Heart right ventricle (tissue), 16 donors: ENCODE measurements around the gene C1QC. TPM values are rescaled to one million over a fixed set of nuclear protein-coding genes. Genes with fewer than 3 reads are reported as not detected.

Experiments
- ATAC-seq, 8 donors: fragments of 200-7000 bp; cut with Tn5 transposase; one replicate each; pipeline ENCODE4 v1.9.1; 2020; ENCODE audit warnings: mild to moderate bottlenecking in 8 of 8, moderate library complexity in 8 of 8, moderate number of reproducible peaks in 1 of 8
- DNase-seq, 2 donors: peaks; one replicate each; pipeline ENCODE4 v3.0.0-alpha.2; 2020
- H3K27ac ChIP-seq, 10 donors: fragments of 200-600 bp; sonication (generic) in 2 of 10; one replicate each; pipeline versions ENCODE4 v1.5.0 to v1.8.0; 2020 to 2022; ENCODE audit warnings: mild to moderate bottlenecking in 3 of 10
- H3K27me3 ChIP-seq, 7 donors: fragments of 200-600 bp; one replicate each; pipeline ENCODE4 v1.8.0; 2021 to 2022; ENCODE audit warnings: mild to moderate bottlenecking in 2 of 7
- H3K36me3 ChIP-seq, 9 donors: fragments of 200-600 bp; sonication (generic) in 1 of 9; one replicate each; pipeline versions ENCODE4 v1.5.0 to v1.8.0; 2020 to 2022; ENCODE audit warnings: mild to moderate bottlenecking in 2 of 9
- H3K4me1 ChIP-seq, 9 donors: fragments of 200-600 bp; sonication (generic) in 1 of 9; one replicate each; pipeline versions ENCODE4 v1.5.0 to v1.8.0; 2020 to 2022; ENCODE audit warnings: mild to moderate bottlenecking in 4 of 9
- H3K4me3 ChIP-seq, 10 donors: fragments of 200-600 bp; sonication (generic) in 2 of 10; one replicate each; pipeline versions ENCODE4 v1.5.0 to v1.8.0; 2020 to 2022; ENCODE audit warnings: mild to moderate bottlenecking in 7 of 10, moderate library complexity in 2 of 10
- H3K9me3 ChIP-seq, 11 donors: fragments of 200-600 bp in 10 of 11; sonication (generic) in 2 of 11; one replicate each; pipeline versions ENCODE4 v1.5.0 to v1.8.0; 2013 to 2022; ENCODE audit warnings: mild to moderate bottlenecking in 2 of 11, control low read depth in 1 of 11, moderate library complexity in 1 of 11
- CTCF ChIP-seq, 9 donors: fragments of 200-600 bp; sonication (generic) in 2 of 9; IDR thresholded peaks; one replicate each; pipeline versions ENCODE4 v1.5.0 to v1.8.0; 2021 to 2022; ENCODE audit warnings: antibody characterized with exemption in 9 of 9, mild to moderate bottlenecking in 5 of 9, moderate library complexity in 1 of 9
- WGBS, 2 donors: extraction: QIAGEN DNeasy Blood & Tissue Kit; methylation state at CpG; one replicate each; pipeline ENCODE4 v1.1.7; 2013; ENCODE audit warnings: inconsistent platforms in 1 of 2; 5-methylcytosine and 5-hydroxymethylcytosine counted together
- intact Hi-C, 10 donors: fragments of 100-400 bp; cut with DNase I; formaldehyde crosslinking; loops; one replicate each; pipeline versions ENCODE4 v1.11.1 to v1.14.2; 2022
- microRNA-seq, 2 donors: library from miRNA; unstranded; fragments of <30 nt; microRNA quantifications; one replicate each; pipeline ENCODE4 v1.2.0, GENCODE V29; 2021
- polyA plus RNA-seq, 2 donors: library from polyadenylated mRNA; stranded (reverse); fragments of 200-250 nt; gene quantifications; one replicate each; pipeline ENCODE4 v1.2.3, GENCODE V29; 2013
- total RNA-seq, 10 donors: library from RNA; stranded (reverse); fragmentation: NEBNext Ultra II Directional in 3 of 10; extraction: Animal tissue kit (Norgen Biotek cat#: 25700) in 3 of 10; gene quantifications; one replicate each; pipeline versions ENCODE4 v1.2.1 to v1.2.4, GENCODE V29; 2021 to 2023
- donor health status: Arrhythmogenic right ventricular cardiomyopathy.
- donor health status: ischemic (EF 13 %, LVEDD 7.1; RV severe dilation, severe dysfunction).
- donor health status: healthy with polysubstance abuse.
- donor health status: DM: no; HTN: yes; CAD: no.
- donor health status: DM: no; HTN: no; CAD: no.
- donor health status: ischemic (EF 25% LVEDD 6.9; RV normal size, moderate dysfunction).
- donor health status: ischemic (EF 25% LVEDD 5.7; RV mildly dilated, moderate dysfunction).
- donor health status: healthy.
- donor health status: DM: yes; HTN: yes; CAD: no.
- donor health status: Ischemic cardiomyopathy.
- donor health status: ischemic (EF 35%, LVEDD 5.7; RV mildly dilated, moderate dysfunction).
- donor health status: nonischemic (EF 11% LVEDD 7.7; RV severe dilation, severe dysfunction).
- donor health status: DM: yes; HTN: yes; CAD: no.
- donor health status: PGD.
- donor health status: ischemic (EF 29% LVEDD 5.4; RV normal size, mild dysfunction).
- donor health status: nonischemic (EF 23%, LVEDD 6.1; RV moderate dilation, normal function).

Gene C1QC
- total and polyA plus RNA-seq, 12 donors, result 15.9 to 389 (median 27.8) TPM

GRCh38 chr1:22689505-22689904 lies 46.1 kb downstream of the C1QC start:
- H3K27ac ChIP-seq, result no peak overlapping the region
- no peak for DNase-seq
- H3K9me3 ChIP-seq, result no peaks in the 10 kb centered on the region
- intact Hi-C loops, result no loop called here
- ATAC-seq, result no peak
- no peaks in the 10 kb centered on the region for H3K4me1 ChIP-seq
- H3K27me3 ChIP-seq, result peaks cover 0 to 44% (median 22%) of the 10 kb centered on the region in 7 donors
- no peak overlapping the region for H3K4me3 ChIP-seq
- no peak for TF ChIP-seq CTCF (IDR thresholded peaks at IDR 0.05)
- 53 to 56% methylated on average over 11 of the region's 11 CpGs for WGBS, 2 donors
- no peaks in the 10 kb centered on the region for H3K36me3 ChIP-seq

DNA sequence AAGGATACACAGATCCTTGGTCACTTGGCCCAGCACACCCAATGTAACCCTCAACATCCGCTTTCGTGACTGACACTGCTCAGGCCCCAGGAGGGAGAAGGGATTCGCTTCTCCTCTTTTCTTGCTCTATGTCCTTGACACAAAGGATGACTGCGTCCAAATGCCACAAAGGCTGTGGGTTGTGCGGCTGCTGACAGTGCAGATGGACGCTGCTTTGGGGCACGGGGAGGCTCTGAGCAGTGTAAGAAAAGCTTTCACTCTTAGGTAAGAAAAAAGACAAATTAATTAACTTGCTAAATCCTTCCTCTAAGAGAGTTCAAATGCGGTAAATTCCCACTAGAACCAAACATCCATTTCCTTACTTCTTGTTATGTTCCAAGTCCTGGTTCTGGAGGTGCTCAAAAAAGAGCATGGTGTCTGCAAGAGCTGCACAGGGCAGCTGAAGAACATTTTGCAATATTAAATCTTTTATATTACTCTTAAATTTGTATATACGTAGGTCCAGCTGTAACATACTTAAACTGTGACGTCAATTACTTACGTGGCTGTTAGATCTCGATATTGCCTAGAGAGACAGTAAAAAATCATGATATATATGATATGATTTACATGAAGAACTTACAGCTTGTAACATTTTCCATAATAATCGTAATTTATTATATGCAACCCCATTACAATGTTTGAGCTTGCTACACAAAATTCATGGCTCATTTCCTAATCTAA lies 47.8 kb downstream of the C1QC start:
- TF ChIP-seq CTCF (IDR thresholded peaks at IDR 0.05), result no peak
- Histone ChIP-seq H3K9me3 (no peaks in the 10 kb centered on the region), H3K27ac (no peak overlapping the region), H3K4me1 (no peaks in the 10 kb centered on the region), H3K4me3 (no peak overlapping the region), H3K36me3 (no peaks in the 10 kb centered on the region), H3K27me3 (peaks cover 0 to 31% (median 19%) of the 10 kb centered on the region in 7 donors)
- intact Hi-C loops, result no loop called here
- 73 to 79% methylated on average over 13 of the region's 13 CpGs for WGBS, 2 donors
- ATAC-seq (no peak), DNase-seq (no peak)

- 90 to 91% methylated on average over 5 of the region's 5 CpGs for WGBS, 2 donors
Observed at GRCh38 chr1:22694172-22694571, 50.7 kb downstream of the C1QC start.

GRCh38 chr1:22696610-22697009 lies 53.2 kb downstream of the C1QC start:
- Histone ChIP-seq H3K9me3 (no peaks in the 10 kb centered on the region), H3K4me3 (no peak overlapping the region), H3K27me3 (peaks cover 0 to 8% (median 0%) of the 10 kb centered on the region in 7 donors), H3K4me1 (no peaks in the 10 kb centered on the region), H3K27ac (no peak overlapping the region), H3K36me3 (no peaks in the 10 kb centered on the region)
- WGBS, 2 donors, result 83 to 88% methylated on average over 3 of the region's 3 CpGs
- intact Hi-C loops, result no loop called here
- no peak for TF ChIP-seq CTCF (IDR thresholded peaks at IDR 0.05)
- ATAC-seq, result no peak
- DNase-seq, result no peak

More at GRCh38 chr1:22694172-22694571, 50.7 kb downstream of the C1QC start:
- ATAC-seq (no peak), DNase-seq (no peak)
- H3K27ac ChIP-seq, result no peak overlapping the region
- intact Hi-C loops, result no loop called here
- H3K4me3 ChIP-seq, result no peak overlapping the region
- no peaks in the 10 kb centered on the region for H3K9me3 ChIP-seq
- H3K4me1 ChIP-seq, result no peaks in the 10 kb centered on the region
- no peak for TF ChIP-seq CTCF (IDR thresholded peaks at IDR 0.05)
- H3K36me3 ChIP-seq, result no peaks in the 10 kb centered on the region
- peaks cover 0 to 8% (median 0%) of the 10 kb centered on the region in 7 donors for H3K27me3 ChIP-seq

Small RNA genes lying within 50 kb of the gene (microRNA-seq; reads per million reads assigned to microRNA genes)
- gene MIR6127, result 0 reads per million in 2 donors

Other genes with a start within 250 kb of the C1QC start
- 10 to 100 TPM in 9 of 10 donors, 1 to 10 TPM in 1; 8.5 to 18.2 (median 14.2) TPM for gene ZBTB40, start 191.8 kb upstream of the C1QC start, total RNA-seq
- gene ZBTB40, start 191.8 kb upstream of the C1QC start, polyA plus RNA-seq, result 1 to 10 TPM; 3.2 to 6.4 TPM
- under 1 TPM in 1 of 10 donors, not detected in 9; 0.30 TPM for gene EPHA8, start 80.1 kb upstream of the C1QC start, total RNA-seq
- under 1 TPM in 1 of 2 donors, not detected in 1; 0.12 TPM for gene EPHA8, start 80.1 kb upstream of the C1QC start, polyA plus RNA-seq
- gene C1QA, start 7.0 kb upstream of the C1QC start, total RNA-seq, result 100 to 1,000 TPM in 2 of 10 donors, 10 to 100 TPM in 8; 16.4 to 386 (median 28.9) TPM
- 10 to 100 TPM; 36.9 to 82.1 TPM for gene C1QA, start 7.0 kb upstream of the C1QC start, polyA plus RNA-seq
- 100 to 1,000 TPM in 2 of 10 donors, 10 to 100 TPM in 8; 10.0 to 367 (median 21.8) TPM for gene C1QB, start 9.6 kb downstream of the C1QC start, total RNA-seq
- gene C1QB, start 9.6 kb downstream of the C1QC start, polyA plus RNA-seq, result 100 to 1,000 TPM in 1 of 2 donors, 10 to 100 TPM in 1; 32.3 to 100 TPM
- gene EPHB2, start 67.2 kb downstream of the C1QC start, total RNA-seq, result 1 to 10 TPM in 4 of 10 donors, under 1 TPM in 6; 0.34 to 5.0 (median 0.85) TPM
- gene EPHB2, start 67.2 kb downstream of the C1QC start, polyA plus RNA-seq, result 1 to 10 TPM in 1 of 2 donors, under 1 TPM in 1; 0.15 to 1.5 TPM